Measurements from ENCODE around the gene MBD3. TPM values are rescaled to one million over a fixed set of nuclear protein-coding genes. Genes with fewer than 3 reads are reported as not detected.

Gene MBD3
- total RNA-seq, 1 donor from 2014 or later = 71.9 TPM

GRCh38 chr19:1612114-1613086, 19.7 kb upstream of the MBD3 start:
- H3K36me3 ChIP-seq (ENCODE audit: insufficient read depth, low read length) = peaks cover 16% of the 10 kb centered on the region
- TF ChIP-seq CTCF (IDR thresholded peaks at IDR 0.05; ENCODE audit: insufficient read depth, low read depth, low read length) (no peak), EZH2 (IDR thresholded peaks at IDR 0.05; ENCODE audit: insufficient read depth, low read length) (no peak)
- no peak overlapping the region for H3K4me3 ChIP-seq (ENCODE audit: insufficient read depth, low read depth, low read length)
- H3K27me3 ChIP-seq (ENCODE audit: insufficient read depth, low read length) = no peaks in the 10 kb centered on the region
- no peak overlapping the region for H3K9ac ChIP-seq (ENCODE audit: low read length)
- Mint-ChIP-seq H3K36me3 (ENCODE audit: low read depth, unreplicated experiment) (peaks cover 7% of the 10 kb centered on the region), H3K4me3 (ENCODE audit: unreplicated experiment) (no peak overlapping the region), H3K27me3 (ENCODE audit: low read depth, unreplicated experiment) (no peaks in the 10 kb centered on the region), H3K9me3 (ENCODE audit: unreplicated experiment) (no peaks in the 10 kb centered on the region), H3K27ac (ENCODE audit: unreplicated experiment) (no peak overlapping the region), H3K4me1 (ENCODE audit: low read depth, unreplicated experiment) (peaks cover 2% of the 10 kb centered on the region)
- no peak overlapping the region for H2AFZ ChIP-seq (ENCODE audit: low read depth, low read length)
- no peak overlapping the region for H3K4me2 ChIP-seq (ENCODE audit: low read length)
- no peaks in the 10 kb centered on the region for H3K79me2 ChIP-seq (ENCODE audit: insufficient read depth, low read length)
- no peak for DNase-seq (ENCODE audit: low read depth)
- H3K9me3 ChIP-seq (ENCODE audit: insufficient read depth, low read depth, low read length) = no peaks in the 10 kb centered on the region
- no peak for FAIRE-seq
- peaks cover 7% of the 10 kb centered on the region for H3K4me1 ChIP-seq (ENCODE audit: insufficient read depth, low read length)
- no peak overlapping the region for H3K27ac ChIP-seq (ENCODE audit: low read depth, low read length)
- H4K20me1 ChIP-seq (ENCODE audit: insufficient read depth, low read length) = peaks cover 32% of the 10 kb centered on the region

GRCh38 chr19:1611353-1611752, 18.7 kb upstream of the MBD3 start:
- TF ChIP-seq CTCF (IDR thresholded peaks at IDR 0.05; ENCODE audit: insufficient read depth, low read depth, low read length) (no peak), EZH2 (IDR thresholded peaks at IDR 0.05; ENCODE audit: insufficient read depth, low read length) (no peak)
- no peaks in the 10 kb centered on the region for H3K9me3 ChIP-seq (ENCODE audit: insufficient read depth, low read depth, low read length)
- H3K27me3 ChIP-seq (ENCODE audit: insufficient read depth, low read length) = no peaks in the 10 kb centered on the region
- H3K9me3 Mint-ChIP-seq (ENCODE audit: unreplicated experiment) = no peaks in the 10 kb centered on the region
- H3K4me3 Mint-ChIP-seq (ENCODE audit: unreplicated experiment) = no peak overlapping the region
- H3K27ac Mint-ChIP-seq (ENCODE audit: unreplicated experiment) = no peak overlapping the region
- H4K20me1 ChIP-seq (ENCODE audit: insufficient read depth, low read length) = peaks cover 21% of the 10 kb centered on the region
- no peak overlapping the region for H3K4me3 ChIP-seq (ENCODE audit: insufficient read depth, low read depth, low read length)
- H3K27ac ChIP-seq (ENCODE audit: low read depth, low read length) = no peak overlapping the region
- H3K4me2 ChIP-seq (ENCODE audit: low read length) = no peak overlapping the region
- DNase-seq (ENCODE audit: low read depth) (no peak), FAIRE-seq (no peak)
- peaks cover 7% of the 10 kb centered on the region for H3K36me3 Mint-ChIP-seq (ENCODE audit: low read depth, unreplicated experiment)
- H2AFZ ChIP-seq (ENCODE audit: low read depth, low read length) = no peak overlapping the region
- no peaks in the 10 kb centered on the region for H3K79me2 ChIP-seq (ENCODE audit: insufficient read depth, low read length)
- H3K4me1 Mint-ChIP-seq (ENCODE audit: low read depth, unreplicated experiment) = peaks cover 2% of the 10 kb centered on the region
- H3K27me3 Mint-ChIP-seq (ENCODE audit: low read depth, unreplicated experiment) = no peaks in the 10 kb centered on the region
- no peak overlapping the region for H3K9ac ChIP-seq (ENCODE audit: low read length)
- peaks cover 8% of the 10 kb centered on the region for H3K36me3 ChIP-seq (ENCODE audit: insufficient read depth, low read length)
- no peaks in the 10 kb centered on the region for H3K4me1 ChIP-seq (ENCODE audit: insufficient read depth, low read length)

GRCh38 chr19:1610579-1610978, 17.9 kb upstream of the MBD3 start:
- Histone ChIP-seq H3K4me1 (ENCODE audit: insufficient read depth, low read length) (peaks cover 4% of the 10 kb centered on the region), H3K79me2 (ENCODE audit: insufficient read depth, low read length) (no peaks in the 10 kb centered on the region), H3K36me3 (ENCODE audit: insufficient read depth, low read length) (peaks cover 4% of the 10 kb centered on the region), H4K20me1 (ENCODE audit: insufficient read depth, low read length) (peaks cover 20% of the 10 kb centered on the region), H3K9ac (ENCODE audit: low read length) (no peak overlapping the region), H2AFZ (ENCODE audit: low read depth, low read length) (no peak overlapping the region), H3K27ac (ENCODE audit: low read depth, low read length) (no peak overlapping the region), H3K4me3 (ENCODE audit: insufficient read depth, low read depth, low read length) (no peak overlapping the region), H3K9me3 (ENCODE audit: insufficient read depth, low read depth, low read length) (no peaks in the 10 kb centered on the region), H3K27me3 (ENCODE audit: insufficient read depth, low read length) (no peaks in the 10 kb centered on the region), H3K4me2 (ENCODE audit: low read length) (no peak overlapping the region)
- no peaks in the 10 kb centered on the region for H3K9me3 Mint-ChIP-seq (ENCODE audit: unreplicated experiment)
- DNase-seq (ENCODE audit: low read depth) (no peak), FAIRE-seq (no peak)
- H3K4me3 Mint-ChIP-seq (ENCODE audit: unreplicated experiment) = no peak overlapping the region
- H3K27ac Mint-ChIP-seq (ENCODE audit: unreplicated experiment) = no peak overlapping the region
- no peaks in the 10 kb centered on the region for H3K27me3 Mint-ChIP-seq (ENCODE audit: low read depth, unreplicated experiment)
- no peak for TF ChIP-seq CTCF (IDR thresholded peaks at IDR 0.05; ENCODE audit: insufficient read depth, low read depth, low read length)
- no peak for TF ChIP-seq EZH2 (IDR thresholded peaks at IDR 0.05; ENCODE audit: insufficient read depth, low read length)
- peaks cover 2% of the 10 kb centered on the region for H3K4me1 Mint-ChIP-seq (ENCODE audit: low read depth, unreplicated experiment)
- H3K36me3 Mint-ChIP-seq (ENCODE audit: low read depth, unreplicated experiment) = peaks cover 3% of the 10 kb centered on the region

Data from astrocyte (in vitro differentiated cells and primary cell).